Esophagus muscularis mucosa (tissue), 4 donors: ENCODE data around the gene ENOX1.

Experiments used
- CTCF ChIP-seq, 3 experiments: fragments of 200-600 bp in 2 of 3; fragments of 450-650 bp in 1 of 3; sonication (generic) in 2 of 3; IDR thresholded peaks; one replicate each; pipeline ENCODE4 v1.5.1; 2017 to 2019; ENCODE audit warnings: antibody characterized with exemption in 3 of 3, mild to moderate bottlenecking in 2 of 3, moderate library complexity in 1 of 3
- EP300 ChIP-seq: sonication (generic); formaldehyde crosslinking; IDR thresholded peaks from one replicate; pipeline ENCODE4 v1.6.1; 2017; ENCODE audit warnings: antibody characterized with exemption
- POLR2A ChIP-seq: fragments of 450-650 bp; IDR thresholded peaks from one replicate; pipeline ENCODE4 v1.6.1; 2017; ENCODE audit warnings: antibody characterized with exemption, moderate library complexity, mild to moderate bottlenecking, low read depth

GRCh38 chr13:43295321-43295720 is 491.5 kb downstream of the ENOX1 start:
- TF ChIP-seq CTCF (IDR thresholded peaks at IDR 0.05) = no peak
- no peak for TF ChIP-seq POLR2A
- TF ChIP-seq EP300 = no peak
